IPS DF 4.7 (cell line): ENCODE results near the gene ANP32E.
A peak's percentile ranks its signal among the peaks of the same experiment; 100 is the strongest.
"Not testable (repeated sequence)": the region's sequence is repeated elsewhere in the genome, so short reads cannot be mapped to it uniquely, and the experiment has no call there.

ENCODE experiments used
- DNase-seq: peaks from one replicate; pipeline ENCODE4 v3.0.0-alpha.2; 2013; ENCODE audit warnings: low spot score; ENCODE audit errors: extremely low read depth

The ANP32E gene

DNA sequence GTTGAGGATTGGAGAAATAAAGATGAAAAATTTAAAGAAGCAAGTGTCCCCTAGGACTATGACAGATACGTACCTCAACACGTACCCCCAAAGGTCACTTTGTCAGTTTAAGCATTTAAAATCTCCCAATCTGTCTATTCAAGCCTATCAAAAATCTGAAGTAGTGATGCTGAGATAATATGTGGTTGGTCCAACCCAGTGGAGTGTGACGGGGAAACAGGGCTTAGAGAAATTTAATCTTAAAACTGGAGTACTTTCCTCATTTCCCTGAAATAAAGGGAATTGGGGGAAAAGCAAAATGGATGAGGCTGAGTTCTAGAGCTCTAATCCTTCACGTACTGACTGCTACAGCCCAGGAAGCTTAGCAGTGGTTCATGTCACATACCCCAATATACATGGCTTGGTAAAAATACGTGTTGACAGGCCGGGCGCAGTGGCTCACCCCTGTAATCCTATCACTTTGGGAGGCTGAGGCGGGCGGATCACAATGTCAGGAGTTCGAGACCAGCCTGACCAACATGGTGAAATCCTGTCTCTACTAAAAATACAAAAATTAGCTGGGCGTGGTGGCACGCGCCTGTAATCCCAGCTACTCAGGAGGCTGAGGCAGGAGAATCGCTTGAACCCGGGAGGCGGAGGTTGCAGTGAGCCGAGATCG, 21.7 kb downstream of the ANP32E start:
- DNase-seq = not testable (repeated sequence)

DNA sequence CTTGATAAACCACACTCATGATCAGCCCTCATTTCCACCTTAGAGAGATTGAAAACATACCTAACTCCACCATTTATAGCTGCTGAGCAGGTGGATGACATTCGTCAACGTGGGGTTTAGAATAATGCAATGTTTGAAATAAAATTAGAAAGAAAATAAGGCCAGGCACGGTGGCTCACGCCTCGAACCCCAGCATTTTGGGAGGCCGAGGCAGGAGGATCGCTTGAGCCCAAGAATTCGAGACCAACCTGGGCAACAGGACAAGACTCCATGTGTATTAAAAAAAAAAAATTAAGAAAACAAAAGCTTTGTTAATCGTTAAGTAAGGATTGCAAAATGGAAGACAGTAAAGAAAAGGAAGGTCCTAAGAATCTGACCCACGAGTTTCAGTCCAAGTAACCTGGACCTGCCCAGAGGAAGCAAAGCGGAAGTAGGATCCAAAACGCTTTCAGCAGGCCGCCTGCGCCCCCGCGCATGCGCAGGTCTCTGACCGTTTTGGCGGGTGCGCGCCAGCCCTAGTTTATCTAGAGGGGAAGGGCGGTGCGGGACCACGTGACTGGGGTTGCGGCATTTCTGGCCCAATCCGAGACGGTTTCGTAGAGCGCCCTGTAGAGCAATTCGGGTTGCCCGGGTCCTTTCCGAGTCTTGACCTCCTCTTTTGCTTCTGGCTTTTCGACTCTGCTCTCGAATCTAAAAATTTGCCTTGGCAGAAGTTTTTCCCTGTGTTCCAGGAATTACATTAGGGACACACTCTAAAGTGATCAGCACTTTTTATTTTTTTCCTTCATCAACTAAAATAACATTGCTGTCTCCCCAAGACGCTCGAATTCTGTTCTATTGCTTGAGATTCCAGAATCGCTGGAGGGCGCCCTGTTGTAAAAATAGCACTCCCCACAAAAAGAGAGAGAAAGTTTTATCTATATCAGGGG, 22.5 kb downstream of the ANP32E start:
- DNase-seq = peak; percentile 89

GRCh38 chr1:150212070-150212469, 23.8 kb downstream of the ANP32E start:
- DNase-seq = no peak

DNA sequence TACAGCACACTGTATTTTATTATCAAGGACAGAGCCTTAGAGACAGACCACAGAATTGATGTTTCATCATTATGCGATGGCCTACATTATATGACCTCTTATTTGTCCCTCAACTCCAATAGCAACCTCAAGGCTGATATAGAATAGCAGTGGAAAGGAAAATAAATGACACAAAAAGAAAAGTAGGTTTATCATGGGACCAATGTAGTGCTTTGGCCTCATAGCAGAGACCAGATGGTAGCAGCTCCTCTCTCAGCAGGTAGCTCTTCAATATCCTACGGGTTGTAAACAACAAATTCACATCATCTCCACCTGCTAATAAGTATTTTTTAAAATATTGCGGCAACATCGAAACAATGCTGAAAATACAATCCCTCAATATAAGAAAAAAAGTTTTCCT, 25.2 kb downstream of the ANP32E start:
- DNase-seq = no peak

DNA sequence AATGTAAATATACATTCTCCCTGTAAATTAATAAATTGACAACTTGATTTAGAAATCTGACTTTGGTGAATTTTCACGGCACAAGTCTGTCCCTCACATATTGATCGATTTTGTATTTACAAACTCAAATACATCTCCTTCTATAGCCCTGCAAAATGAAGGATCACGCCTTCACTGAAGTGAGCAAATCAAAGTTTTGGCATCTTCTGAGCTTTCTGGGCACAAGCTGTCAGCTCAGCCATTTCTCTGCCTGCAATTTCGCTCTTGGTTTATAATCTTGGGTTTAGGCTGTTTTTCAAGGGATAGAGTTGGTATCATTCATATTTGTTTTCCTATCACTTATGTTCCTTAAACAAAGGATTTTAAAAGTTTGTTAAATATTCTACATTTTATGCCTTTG, 25.8 kb downstream of the ANP32E start:
- no peak for DNase-seq

DNA sequence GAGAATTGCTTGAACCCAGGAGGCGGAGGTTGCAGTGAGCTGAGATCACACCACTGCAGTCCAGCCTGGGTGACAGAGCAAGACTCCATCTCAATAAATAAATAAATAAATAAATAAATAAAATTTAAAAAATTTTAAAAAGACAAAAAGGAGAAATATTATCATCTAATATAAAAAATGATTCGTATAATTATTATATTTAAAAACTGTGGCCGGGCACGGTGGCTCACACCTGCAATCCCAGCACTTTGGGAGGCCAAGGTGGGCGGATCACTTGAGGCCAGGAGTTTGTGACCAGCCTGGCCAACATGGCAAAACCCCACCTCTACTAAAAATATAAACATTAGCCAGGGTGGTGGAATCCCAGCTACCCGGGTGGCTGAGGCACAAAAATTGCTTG, 27.5 kb downstream of the ANP32E start:
- DNase-seq = not testable (repeated sequence)

DNA sequence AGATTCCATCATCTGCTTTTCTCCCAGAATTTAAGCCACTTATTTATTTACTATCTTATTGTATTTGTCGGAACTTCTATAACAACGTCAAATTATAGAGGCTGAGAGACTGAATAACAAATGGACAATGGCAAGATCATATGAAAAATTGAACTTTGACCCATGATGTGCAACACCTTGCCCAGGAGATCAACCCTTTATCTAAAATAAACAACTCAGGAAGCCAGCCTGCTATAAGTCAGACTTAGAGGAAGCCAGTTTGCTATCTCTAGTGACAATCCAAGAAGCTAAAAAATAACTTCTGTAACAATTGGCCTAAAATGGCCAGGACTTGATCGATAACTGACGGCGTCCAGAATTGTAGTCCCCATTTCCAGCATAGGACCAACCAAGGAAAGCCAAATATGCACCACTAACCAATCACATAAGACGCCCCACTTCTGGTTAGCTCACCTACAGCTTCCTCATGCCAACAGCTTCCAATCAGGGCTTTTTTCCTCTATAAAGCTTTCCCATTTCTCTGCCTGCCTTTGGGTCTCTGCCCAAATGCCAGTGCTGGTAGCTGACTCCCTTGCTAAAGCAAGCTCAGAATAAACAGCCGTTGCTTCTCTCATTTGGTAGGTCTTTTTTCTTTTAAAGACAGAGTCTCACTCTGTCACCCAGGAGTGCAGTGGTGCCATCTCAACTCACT, 28.5 kb downstream of the ANP32E start:
- no peak for DNase-seq

DNA sequence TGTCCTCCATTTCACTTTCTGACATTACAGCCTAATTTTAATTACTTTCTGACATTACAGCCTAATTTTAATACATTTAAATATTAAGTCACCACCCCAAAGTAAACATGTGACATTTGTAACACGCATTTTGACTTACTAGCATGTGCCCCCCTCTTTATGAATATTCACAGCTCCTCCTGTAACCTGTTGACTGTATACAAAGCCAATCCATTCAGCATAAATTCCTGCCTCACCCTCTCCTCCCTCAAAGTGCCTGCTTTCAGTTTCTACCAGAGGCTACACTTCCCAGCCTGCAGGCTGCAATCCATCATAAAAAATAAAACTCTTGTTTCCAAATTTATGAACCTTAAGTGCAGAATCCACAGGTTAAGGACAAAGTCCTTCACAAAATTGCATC, 39.5 kb downstream of the ANP32E start:
- DNase-seq = no peak

GRCh38 chr1:150194381-150195031, 41.4 kb downstream of the ANP32E start:
- no peak for DNase-seq

DNA sequence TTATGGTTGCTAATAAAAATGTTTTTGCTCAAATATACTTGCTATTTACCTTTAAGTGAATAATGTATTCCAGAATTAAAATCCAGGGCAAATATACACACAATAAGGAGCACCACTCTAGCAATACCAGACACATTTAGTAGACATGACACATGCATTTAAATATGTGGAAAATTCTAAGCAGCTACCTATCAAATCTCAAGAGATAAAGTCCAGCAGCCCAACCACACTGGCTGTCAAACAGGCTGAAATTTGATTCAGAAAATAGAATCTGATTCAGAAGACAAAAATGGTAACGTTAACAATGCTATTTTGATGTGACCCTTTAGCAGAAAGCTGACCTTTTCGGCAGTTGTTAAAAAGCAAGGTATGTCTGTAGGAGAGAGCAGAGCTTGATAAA, 43.9 kb downstream of the ANP32E start:
- no peak for DNase-seq

DNA sequence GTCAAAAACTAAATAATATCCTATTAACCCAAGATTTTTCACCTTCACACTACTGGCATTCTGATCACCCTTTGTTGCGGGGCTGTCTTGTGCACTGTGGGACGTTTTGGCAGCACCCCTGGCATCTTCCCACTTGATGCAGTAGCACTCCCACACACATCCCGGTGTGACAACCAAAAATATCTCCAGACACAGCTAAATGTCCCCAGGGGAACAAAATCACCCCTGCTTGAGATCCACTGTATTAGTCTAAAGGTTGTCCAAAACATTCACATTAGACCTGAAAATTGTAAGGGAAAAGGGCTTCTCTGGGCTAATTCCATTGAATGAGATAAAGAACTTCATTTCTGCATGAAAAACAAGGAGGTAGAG, 48.4 kb downstream of the ANP32E start:
- DNase-seq = no peak

- no peak for DNase-seq
Observed at GRCh38 chr1:150186789-150187559, 48.9 kb downstream of the ANP32E start.

GRCh38 chr1:150186438-150186788, 49.5 kb downstream of the ANP32E start:
- DNase-seq = not testable (repeated sequence)

- DNase-seq = no peak
Observed at GRCh38 chr1:150185481-150185880, 50.4 kb downstream of the ANP32E start.

DNA sequence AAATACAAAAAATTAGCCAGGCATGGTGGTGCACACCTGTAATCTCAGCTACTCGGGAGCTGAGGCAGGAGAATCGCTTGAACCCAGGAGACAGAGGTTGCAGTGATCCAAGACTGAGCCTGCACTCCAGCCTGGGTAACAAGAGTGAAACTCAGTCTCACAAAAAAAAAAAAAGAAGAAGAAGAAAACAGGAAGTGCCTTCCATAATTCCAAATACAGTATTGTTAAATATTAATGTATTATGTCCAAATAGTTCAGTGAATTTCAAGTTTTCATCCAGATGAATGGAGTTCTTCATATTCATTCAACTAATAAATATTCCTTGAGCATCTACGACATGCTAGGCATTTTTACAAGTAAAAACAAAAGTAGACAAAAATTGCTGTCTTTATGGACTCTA, 52.9 kb downstream of the ANP32E start:
- DNase-seq = no peak

DNA sequence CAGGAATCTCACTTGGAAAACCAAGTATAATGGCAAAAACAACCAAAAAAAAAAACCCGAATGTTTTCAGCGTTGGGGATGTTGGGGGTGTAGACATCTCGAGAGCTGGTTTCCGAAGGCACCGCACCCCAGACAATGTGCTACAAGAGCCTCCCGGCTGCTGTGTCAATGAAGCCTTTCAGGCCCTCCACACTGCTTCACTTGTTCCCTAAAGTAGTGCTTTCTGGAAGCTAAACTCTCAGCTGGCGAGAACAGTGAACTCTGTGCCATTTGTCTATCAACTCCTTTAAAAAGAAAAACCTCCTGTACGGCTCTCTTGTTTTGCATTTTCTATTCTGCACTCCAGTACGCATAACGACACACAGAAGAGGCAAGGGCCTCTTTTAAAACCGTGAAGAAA, 53.7 kb downstream of the ANP32E start:
- DNase-seq = no peak

- no peak for DNase-seq
Observed at GRCh38 chr1:150180474-150180873, 55.4 kb downstream of the ANP32E start.

DNA sequence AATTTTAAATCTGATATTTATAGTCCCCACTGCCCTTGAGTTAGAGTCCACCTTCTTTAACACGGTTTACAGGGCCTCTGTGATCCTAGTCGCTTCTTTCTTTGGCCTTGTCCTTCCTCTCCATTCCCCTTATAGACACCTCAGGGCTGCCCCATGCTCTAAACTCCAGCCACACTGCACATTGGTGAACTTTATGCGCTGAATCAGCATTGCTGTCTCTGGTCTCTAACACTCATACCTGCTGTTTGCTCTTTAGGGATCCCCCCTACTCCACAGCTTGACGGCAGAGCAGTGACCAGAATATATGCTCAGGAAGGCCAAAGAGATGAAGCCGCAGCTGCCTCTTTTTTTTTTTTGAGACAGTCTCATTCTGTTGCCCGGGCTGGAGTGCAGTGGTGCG, 56.0 kb downstream of the ANP32E start:
- DNase-seq = no peak

- no peak for DNase-seq
Observed at GRCh38 chr1:150178548-150178947, 57.4 kb downstream of the ANP32E start.

DNA sequence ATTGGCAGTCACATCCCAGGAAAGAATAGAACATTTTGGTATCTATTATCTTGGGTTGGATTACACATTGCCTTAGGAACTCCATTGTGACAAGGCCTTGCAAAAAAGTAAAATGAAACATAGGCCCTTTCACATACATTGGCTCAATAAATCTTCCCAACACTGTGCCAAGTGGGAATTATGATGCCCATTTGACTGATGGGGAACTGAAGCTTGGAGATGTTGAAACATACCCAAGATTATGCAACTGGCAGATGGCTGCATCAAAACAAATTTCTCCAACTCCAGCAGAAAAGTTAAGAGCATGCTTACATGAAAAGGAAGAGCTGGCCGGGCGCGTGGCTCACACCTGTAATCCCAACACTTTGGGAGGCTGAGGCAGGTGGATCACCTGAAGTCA, 59.3 kb downstream of the ANP32E start:
- DNase-seq = no peak

DNA sequence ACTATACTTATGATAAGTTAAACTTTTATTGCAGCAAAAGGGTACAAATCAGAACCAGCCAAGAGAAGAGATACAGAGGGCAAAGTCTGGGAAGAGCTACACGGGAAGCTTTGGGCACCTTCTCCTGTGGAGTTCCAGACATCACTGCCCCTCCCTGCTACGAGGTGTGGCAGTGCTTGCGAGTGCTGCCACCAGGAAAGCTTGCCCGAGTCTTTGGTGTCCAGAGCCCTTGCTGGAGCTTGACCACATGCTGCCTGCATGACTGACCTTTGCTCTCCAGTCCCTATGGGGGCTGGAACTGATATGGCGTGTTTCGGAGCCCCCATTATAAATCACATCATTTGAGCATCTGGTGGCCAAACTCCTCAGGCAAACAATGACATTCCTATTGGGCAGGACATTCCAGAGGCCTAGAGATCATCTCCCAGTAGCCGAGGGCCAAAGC, 62.7 kb downstream of the ANP32E start:
- DNase-seq = no peak
